ENCODE data around the gene PATZ1. TPM values are rescaled to one million over a fixed set of nuclear protein-coding genes. Genes with fewer than 3 reads are reported as not detected.
A peak's percentile ranks its signal among the peaks of the same experiment; 100 is the strongest.

PATZ1 gene
- total and polyA plus RNA-seq, 2 of the 8 experiments (the other 6 are each of a cell fraction or from before 2014, with no cell fraction given): 62.1 to 70.9 TPM

DNA sequence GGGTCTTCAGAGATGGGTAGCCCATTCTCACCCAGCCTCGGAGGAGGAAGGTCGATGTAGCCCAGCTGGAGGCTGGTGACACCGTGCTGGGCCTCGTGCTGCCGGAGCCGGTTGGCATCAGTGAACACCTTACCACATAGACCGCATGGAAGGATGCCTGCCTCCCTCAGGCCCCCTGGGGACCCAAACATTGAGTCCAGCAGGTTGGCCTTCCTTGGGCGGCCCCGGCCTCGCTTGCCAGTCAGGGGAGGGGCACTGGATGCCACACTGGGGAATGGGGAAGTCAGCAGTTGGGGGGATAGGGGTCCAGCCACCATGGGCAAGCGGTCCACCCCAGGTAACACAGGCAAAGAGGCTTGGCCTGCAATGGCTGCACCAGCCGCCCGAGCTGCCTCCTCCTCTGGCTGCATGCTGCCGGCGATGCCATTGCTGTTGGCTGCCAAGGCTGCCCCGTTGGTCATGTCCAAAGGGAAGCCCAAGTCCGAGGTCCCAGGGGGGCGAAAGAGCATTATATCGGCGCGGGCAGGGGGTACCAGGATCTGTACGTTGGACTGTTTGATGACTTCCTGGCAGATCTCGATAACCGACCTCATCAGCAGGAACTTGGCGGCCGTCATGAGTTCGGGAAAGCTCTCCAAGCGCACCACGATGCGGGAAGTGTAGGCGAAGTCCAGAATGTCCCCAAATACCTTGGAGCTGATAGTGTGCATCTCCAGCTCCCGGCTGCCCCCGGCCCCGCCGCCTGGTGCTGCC lies 1.4 kb downstream of the PATZ1 start:
- Histone ChIP-seq H2AFZ (ENCODE audit: low read length) (no peak overlapping the region), H4K5ac (ENCODE audit: insufficient read length, low read depth, low read length) (peak overlapping the region; percentile 99), H2BK5ac (ENCODE audit: low read depth, low read length) (peak overlapping the region; percentile 89; the same call in 1 of the 2 replicates), H2BK20ac (ENCODE audit: low read length) (peak overlapping the region; percentile 66; the same call in 1 of the 2 replicates), H4K91ac (replicated peaks; ENCODE audit: insufficient read length, low read length) (peak overlapping the region; percentile 92), H3K27ac (ENCODE audit: low read depth, low read length) (peak overlapping the region; percentile 93), H3K23me2 (ENCODE audit: low read depth, low read length) (peaks cover 34% of the 10 kb centered on the region), H3K9ac (replicated peaks in 1 of 4; ENCODE audit: extremely low read depth in 1 of 4, low read depth in 3 of 4, low read length in 3 of 4) (peak overlapping the region in 3 of 4 experiments; percentile 74 to 87 (median 82); a peak in 5 of 7 replicates), H3K23ac (ENCODE audit: insufficient read length) (no peak overlapping the region), H3K14ac (ENCODE audit: insufficient read length) (peak overlapping the region; percentile 50), H4K8ac (ENCODE audit: extremely low read depth, insufficient read depth, low read length) (peak overlapping the region; percentile 84; the same call in 1 of the 2 replicates), H3K9me3 (ENCODE audit: insufficient read depth in 2 of 2, low read depth in 1 of 2, low read length in 1 of 2) (no peaks in the 10 kb centered on the region), H4K20me1 (replicated peaks in 1 of 2; ENCODE audit: control insufficient read depth in 1 of 2, insufficient read depth in 2 of 2, low read length in 2 of 2) (peaks cover 2 to 3% of the 10 kb centered on the region in 2 experiments), H2AK5ac (ENCODE audit: low read depth, low read length) (peak overlapping the region; percentile 95; the same call in 1 of the 2 replicates), H2BK15ac (ENCODE audit: low read length) (peak overlapping the region; percentile 89; the same call in 1 of the 2 replicates), H3K4me1 (replicated peaks in 1 of 4; ENCODE audit: control insufficient read depth in 3 of 4, insufficient read depth in 4 of 4, low read length in 3 of 4) (peaks cover 0 to 47% (median 36%) of the 10 kb centered on the region in 4 experiments; a peak in 6 of 7 replicates), H2BK120ac (replicated peaks; ENCODE audit: low read depth, low read length) (peak overlapping the region; percentile 43), H2BK12ac (ENCODE audit: low read depth, low read length) (peak overlapping the region; percentile 95), H3K27me3 (replicated peaks in 1 of 4; ENCODE audit: control insufficient read depth in 3 of 4, extremely low read depth in 1 of 4, insufficient read depth in 3 of 4, low read length in 3 of 4) (no peaks in the 10 kb centered on the region), H3K4ac (replicated peaks; ENCODE audit: insufficient read length, low read depth, low read length) (peak overlapping the region; percentile 91), H3K4me3 (ENCODE audit: extremely low read depth in 1 of 4, insufficient read depth in 2 of 4, low read depth in 3 of 4, low read length in 4 of 4) (peak overlapping the region; percentile 64 to 93 (median 78)), H3K18ac (ENCODE audit: extremely low read depth, low read length) (peak overlapping the region; percentile 98), H3K79me2 (ENCODE audit: control insufficient read depth in 1 of 2, insufficient read depth in 2 of 2, low read length in 2 of 2) (peaks cover 4 to 55% of the 10 kb centered on the region in 2 experiments; a peak in 3 of 4 replicates), H3K4me2 (ENCODE audit: insufficient read depth in 1 of 2, low read depth in 2 of 2, low read length in 2 of 2) (peak overlapping the region; percentile 82 to 95), H3K36me3 (ENCODE audit: control insufficient read depth in 2 of 4, insufficient read depth in 4 of 4, low read length in 3 of 4) (peaks cover 5 to 46% (median 15%) of the 10 kb centered on the region in 4 experiments; a peak in 5 of 8 replicates), H3K56ac (replicated peaks; ENCODE audit: insufficient read length, low read depth, low read length) (peak overlapping the region; percentile 51), H3K79me1 (ENCODE audit: low read depth, low read length) (peaks cover 26% of the 10 kb centered on the region)
- 43% methylated on average over 32 of the region's 35 CpGs; no CpG with 5 or more reads in 1 of the 2 experiments for WGBS, 2 experiments (ENCODE audit: extremely low coverage in 1 of 2, insufficient coverage in 1 of 2, insufficient read length in 1 of 2, insufficient replicate concordance in 2 of 2, low coverage in 1 of 2, low lambda C conversion rate in 2 of 2, missing lambda C conversion rate in 1 of 2)
- ChIA-PET POLR2A (ENCODE audit: partially characterized antibody) (interaction anchor here (0.7 to 9.4 kb wide), 18 partner anchors 10 to 376 kb away, joined by 3 to 116 read pairs (median 4); partner anchors contain the start of genes DRG1, MORC2 and TUG1), CTCF (ENCODE audit: partially characterized antibody) (interaction anchor here (0.6 to 2.0 kb wide), 3 partner anchors 17 to 1923 kb away, joined by 3 to 5 read pairs (median 3); no protein-coding TSS in a partner anchor)
- TF ChIP-seq CHD1 (IDR thresholded peaks at IDR 0.05; ENCODE audit: low read depth, low read length) (no peak), RAD21 (IDR thresholded peaks at IDR 0.05 in 1 of 2, conservative IDR thresholded peaks at IDR 0.05 in 1 of 2; ENCODE audit: low read depth in 2 of 2, low read length in 2 of 2) (no peak), YY1 (IDR thresholded peaks at IDR 0.05; ENCODE audit: low read depth, low read length) (0 out of 2 replicates have a peak, but pooled peaks have one; percentile 35), SAP30 (IDR thresholded peaks at IDR 0.05; ENCODE audit: insufficient read depth, insufficient replicate concordance, low read length) (no peak), JUND (IDR thresholded peaks at IDR 0.05; ENCODE audit: low read length) (no peak)
- TF ChIP-seq, protein P1, sequence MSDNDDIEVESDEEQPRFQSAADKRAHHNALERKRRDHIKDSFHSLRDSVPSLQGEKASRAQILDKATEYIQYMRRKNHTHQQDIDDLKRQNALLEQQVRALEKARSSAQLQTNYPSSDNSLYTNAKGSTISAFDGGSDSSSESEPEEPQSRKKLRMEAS (IDR thresholded peaks at IDR 0.05): peak; percentile 42; the same call in 1 of the 2 replicates
- DNase-seq (ENCODE audit: low read depth in 1 of 2, low spot score in 2 of 2): peak in 1 of 2 experiments; percentile 54
- no peak for FAIRE-seq
